T-helper 2 cell (primary cell): ENCODE results near the gene RAB27B.
"Not testable (repeated sequence)": the region's sequence is repeated elsewhere in the genome, so short reads cannot be mapped to it uniquely, and the experiment has no call there.

Source experiments
- DNase-seq, 5 experiments: peaks; one replicate each; pipeline versions ENCODE4 v3.0.0 to v3.0.0-alpha.2; 2012 to 2022
- total RNA-seq, 2 donors: gene quantifications; one replicate each; lab custom pipeline; 2026; lab: John Stamatoyannopoulos, UW

RAB27B gene
- total RNA-seq, result 8.6 to 10.3 reads per million in 2 donors

- DNase-seq, result peak; percentile 20 to 93 (median 53)
Measured at GRCh38 chr18:54828281-54828881, at the start of gene RAB27B. TSS of gene RAB27B (plus strand) at chr18:54828477. CDS start at chr18:54877586, 49,109 bp downstream.

GRCh38 chr18:54780285-54780861, 47.9 kb upstream of the RAB27B start:
- no peak for DNase-seq

- DNase-seq, result no peak
Measured at GRCh38 chr18:54780970-54781369, 47.3 kb upstream of the RAB27B start.

- DNase-seq, result no peak
Measured at GRCh38 chr18:54783139-54783538, 45.1 kb upstream of the RAB27B start.

- DNase-seq, result no peak
Measured at GRCh38 chr18:54786206-54786605, 42.1 kb upstream of the RAB27B start.

- DNase-seq, result no peak
Measured at GRCh38 chr18:54787121-54787520, 41.2 kb upstream of the RAB27B start.

GRCh38 chr18:54787616-54788015, 40.7 kb upstream of the RAB27B start:
- DNase-seq, result no peak

GRCh38 chr18:54790109-54790508, 38.2 kb upstream of the RAB27B start:
- DNase-seq, result no peak

- DNase-seq, result no peak
Measured at GRCh38 chr18:54791657-54792056, 36.6 kb upstream of the RAB27B start.

GRCh38 chr18:54792079-54792478, 36.2 kb upstream of the RAB27B start:
- DNase-seq, result no peak

- DNase-seq, result no peak
Measured at GRCh38 chr18:54794823-54795222, 33.5 kb upstream of the RAB27B start.

- DNase-seq, result no peak
Measured at GRCh38 chr18:54798186-54798585, 30.1 kb upstream of the RAB27B start.

- DNase-seq, result no peak
Measured at GRCh38 chr18:54801374-54801773, 26.9 kb upstream of the RAB27B start.

GRCh38 chr18:54802178-54802577, 26.1 kb upstream of the RAB27B start:
- no peak for DNase-seq

GRCh38 chr18:54802686-54803395, 25.4 kb upstream of the RAB27B start:
- DNase-seq, result no peak

GRCh38 chr18:54805571-54806334, 22.5 kb upstream of the RAB27B start:
- peak in 1 of 5 experiments; percentile 76 for DNase-seq

- peak in 1 of 5 experiments; percentile 73 for DNase-seq
Measured at GRCh38 chr18:54806526-54806925, 21.8 kb upstream of the RAB27B start.

- no peak for DNase-seq
Measured at GRCh38 chr18:54807303-54807702, 21.0 kb upstream of the RAB27B start.

GRCh38 chr18:54810662-54811061, 17.6 kb upstream of the RAB27B start:
- DNase-seq, result not testable (repeated sequence)

- DNase-seq, result peak in 1 of 5 experiments; percentile 75
Measured at GRCh38 chr18:54812885-54813284, 15.4 kb upstream of the RAB27B start.

GRCh38 chr18:54813305-54813704, 15.0 kb upstream of the RAB27B start:
- DNase-seq, result no peak

- DNase-seq, result no peak
Measured at GRCh38 chr18:54813977-54814565, 14.2 kb upstream of the RAB27B start.

- DNase-seq, result no peak
Measured at GRCh38 chr18:54815086-54815485, 13.2 kb upstream of the RAB27B start.
